K562 (cell line): ENCODE results near the gene DPEP2. TPM values are rescaled to one million over a fixed set of nuclear protein-coding genes. Genes with fewer than 3 reads are reported as not detected.

ENCODE experiments used
- BACH1 ChIP-seq: fragments of 200-800 bp; sonication (Bioruptor generic); IDR thresholded peaks from 2 replicates; pipeline ENCODE4 v1.6.1; 2016; ENCODE audit warnings: missing genetic modification characterization, missing compliant biosample characterization
- CTBP1 ChIP-seq: fragments of 450-650 bp; IDR thresholded peaks from 2 replicates; pipeline ENCODE4 v1.6.1; 2016; ENCODE audit warnings: borderline replicate concordance
- FOXK2 ChIP-seq, 2 experiments: fragments of 450-650 bp; IDR thresholded peaks in 1 of 2; conservative IDR thresholded peaks in 1 of 2; 2 replicates each; pipeline ENCODE4 v1.6.1; 2016; ENCODE audit warnings: low read depth in 2 of 2, mild to moderate bottlenecking in 1 of 2
- IRF2 ChIP-seq: sonication (generic); formaldehyde crosslinking; IDR thresholded peaks from 2 replicates; pipeline ENCODE4 v1.8.1; 2022; ENCODE audit warnings: mild to moderate bottlenecking, missing genetic modification reagents
- MCM2 ChIP-seq: fragments of 450-650 bp; IDR thresholded peaks from 2 replicates; pipeline ENCODE4 v1.6.1; 2017; ENCODE audit warnings: low read depth, mild to moderate bottlenecking
- NFRKB ChIP-seq: fragments of 450-650 bp; IDR thresholded peaks from 2 replicates; pipeline ENCODE4 v1.6.1; 2016; ENCODE audit warnings: low read depth
- SIN3B ChIP-seq: fragments of 450-650 bp; IDR thresholded peaks from 2 replicates; pipeline ENCODE4 v1.6.1; 2017; ENCODE audit warnings: low read depth, mild to moderate bottlenecking, moderate library complexity
- SIX5 ChIP-seq, 2 experiments: IDR thresholded peaks; 2 replicates each; pipeline ENCODE4 v1.6.1; 2011; ENCODE audit warnings: low read length in 2 of 2, borderline replicate concordance in 1 of 2, low read depth in 1 of 2, mild to moderate bottlenecking in 1 of 2, moderate library complexity in 1 of 2; ENCODE audit not compliant: insufficient read depth in 1 of 2
- TBP ChIP-seq: optimal IDR thresholded peaks from 2 replicates; pipeline ENCODE3; 2011; ENCODE audit warnings: low read depth, low read length, improper control_type of control experiment
- TGIF2 ChIP-seq: sonication (generic); formaldehyde crosslinking; IDR thresholded peaks from 2 replicates; pipeline ENCODE4 v1.8.1; 2022; ENCODE audit warnings: mild to moderate bottlenecking, missing genetic modification reagents, moderate library complexity
- ZFPM2 ChIP-seq: fragments of 250-450 bp; sonication (Bioruptor Pico); IDR thresholded peaks from 2 replicates; pipeline ENCODE4 v1.5.1; 2022; ENCODE audit warnings: mild to moderate bottlenecking
- ZNF780A ChIP-seq: fragments of 250-450 bp; sonication (Bioruptor Pico); IDR thresholded peaks from 2 replicates; pipeline ENCODE4 v1.5.0; 2021; ENCODE audit warnings: mild to moderate bottlenecking
- ZSCAN32 ChIP-seq: fragments of 450-650 bp; formaldehyde crosslinking; IDR thresholded peaks from 2 replicates; pipeline ENCODE4 v1.4.0; 2020; ENCODE audit warnings: mild to moderate bottlenecking, moderate library complexity
- polyA plus RNA-seq, 8 experiments: library from polyadenylated mRNA; depleted of rRNA in 4 of 8; stranded (reverse) in 5 of 8; unstranded in 3 of 8; fragments of >200 nt; fragmentation: Nextera tagmentation in 2 of 8; fragmentation: Illumina TruSeq in 1 of 8; extraction: Ambion mirVana in 2 of 8; extraction: Trizol in 1 of 8; gene quantifications; 2 replicates each; pipeline versions ENCODE4 v1.2.1 to v1.2.3, GENCODE V29; 2011 to 2014; ENCODE audit warnings: inconsistent platforms in 1 of 8, missing spikeins in 1 of 8
- total RNA-seq, 7 experiments: library from RNA; depleted of rRNA in 6 of 7; stranded (reverse); fragments of >200 nt in 6 of 7; fragmentation: Illumina TruSeq in 2 of 7; extraction: Trizol in 2 of 7; gene quantifications; 2 replicates each; pipeline versions ENCODE4 v1.2.1 to v1.2.3, GENCODE V29; 2011 to 2021; ENCODE audit warnings: low replicate concordance in 1 of 7
- TF ChIP-seq, protein P1 (sequence below): sonication (generic); formaldehyde crosslinking; IDR thresholded peaks from 2 replicates; pipeline ENCODE4 v1.8.0; 2023; ENCODE audit warnings: mild to moderate bottlenecking, missing genetic modification reagents
- TF ChIP-seq, protein P2 (sequence below): IDR thresholded peaks from 2 replicates; pipeline ENCODE4 v1.6.1; 2016; ENCODE audit warnings: missing genetic modification characterization, missing compliant biosample characterization
- TF ChIP-seq, protein P3 (sequence below): sonication (generic); IDR thresholded peaks from 2 replicates; pipeline ENCODE4 v1.6.1; 2016
- TF ChIP-seq, protein P4 (sequence below): sonication (generic); formaldehyde crosslinking; IDR thresholded peaks from 2 replicates; pipeline ENCODE4 v1.9.0; 2022; ENCODE audit warnings: mild to moderate bottlenecking, missing genetic modification reagents
- TF ChIP-seq, protein P5 (sequence below): fragments of 250-450 bp; sonication (Bioruptor Pico); IDR thresholded peaks from 2 replicates; pipeline ENCODE4 v1.5.0; 2020; ENCODE audit warnings: mild to moderate bottlenecking, borderline replicate concordance

The DPEP2 gene
- total and polyA plus RNA-seq, 9 of the 15 experiments (the other 6 are each of a cell fraction or from before 2014, with no cell fraction given): 0.14 to 1.2 (median 0.38) TPM

DNA sequence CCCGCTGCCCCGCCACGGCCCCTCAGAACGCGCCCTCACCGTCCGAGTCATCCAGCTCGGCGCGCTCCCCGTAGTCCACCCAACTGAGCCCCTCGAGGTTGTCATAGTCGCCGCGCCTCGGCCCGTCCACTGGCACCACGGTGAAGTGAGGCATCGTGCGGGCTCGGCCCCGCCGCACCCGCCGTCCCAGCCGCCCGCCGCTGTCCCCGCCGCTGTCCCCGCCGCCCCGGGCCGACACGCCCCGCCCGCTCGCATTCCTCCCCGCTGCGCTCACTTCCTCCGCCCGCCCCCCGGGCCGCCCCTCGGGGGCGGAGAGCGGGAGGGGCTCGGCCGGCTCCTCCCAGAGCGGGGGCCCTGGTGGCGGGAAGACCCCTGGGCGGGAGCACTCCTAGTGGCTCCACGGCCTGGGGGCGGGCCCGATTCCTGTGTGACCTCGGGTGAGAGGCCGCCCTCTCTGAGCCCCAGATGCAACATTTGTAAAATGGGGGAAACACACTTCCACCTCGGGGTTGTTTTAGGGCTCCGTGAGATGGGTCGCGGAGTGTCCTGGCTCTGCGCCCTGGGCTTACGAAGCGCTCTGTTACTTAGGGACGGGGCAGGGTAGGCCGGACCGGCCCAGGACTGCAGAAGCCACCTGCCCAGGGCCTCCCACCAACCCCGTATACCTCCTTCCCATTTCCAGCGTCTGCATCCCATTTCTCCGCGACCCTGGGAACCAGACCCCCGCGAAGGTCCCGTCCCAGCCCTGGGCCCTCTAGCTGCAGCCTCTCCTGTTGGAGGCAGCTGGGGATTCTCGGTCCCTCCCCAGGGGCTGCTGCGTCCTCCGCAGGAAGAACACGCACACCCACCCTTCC, 30.7 kb downstream of the DPEP2 start, which contains the start of gene SLC12A4 (continued):
- TF ChIP-seq, protein P1, sequence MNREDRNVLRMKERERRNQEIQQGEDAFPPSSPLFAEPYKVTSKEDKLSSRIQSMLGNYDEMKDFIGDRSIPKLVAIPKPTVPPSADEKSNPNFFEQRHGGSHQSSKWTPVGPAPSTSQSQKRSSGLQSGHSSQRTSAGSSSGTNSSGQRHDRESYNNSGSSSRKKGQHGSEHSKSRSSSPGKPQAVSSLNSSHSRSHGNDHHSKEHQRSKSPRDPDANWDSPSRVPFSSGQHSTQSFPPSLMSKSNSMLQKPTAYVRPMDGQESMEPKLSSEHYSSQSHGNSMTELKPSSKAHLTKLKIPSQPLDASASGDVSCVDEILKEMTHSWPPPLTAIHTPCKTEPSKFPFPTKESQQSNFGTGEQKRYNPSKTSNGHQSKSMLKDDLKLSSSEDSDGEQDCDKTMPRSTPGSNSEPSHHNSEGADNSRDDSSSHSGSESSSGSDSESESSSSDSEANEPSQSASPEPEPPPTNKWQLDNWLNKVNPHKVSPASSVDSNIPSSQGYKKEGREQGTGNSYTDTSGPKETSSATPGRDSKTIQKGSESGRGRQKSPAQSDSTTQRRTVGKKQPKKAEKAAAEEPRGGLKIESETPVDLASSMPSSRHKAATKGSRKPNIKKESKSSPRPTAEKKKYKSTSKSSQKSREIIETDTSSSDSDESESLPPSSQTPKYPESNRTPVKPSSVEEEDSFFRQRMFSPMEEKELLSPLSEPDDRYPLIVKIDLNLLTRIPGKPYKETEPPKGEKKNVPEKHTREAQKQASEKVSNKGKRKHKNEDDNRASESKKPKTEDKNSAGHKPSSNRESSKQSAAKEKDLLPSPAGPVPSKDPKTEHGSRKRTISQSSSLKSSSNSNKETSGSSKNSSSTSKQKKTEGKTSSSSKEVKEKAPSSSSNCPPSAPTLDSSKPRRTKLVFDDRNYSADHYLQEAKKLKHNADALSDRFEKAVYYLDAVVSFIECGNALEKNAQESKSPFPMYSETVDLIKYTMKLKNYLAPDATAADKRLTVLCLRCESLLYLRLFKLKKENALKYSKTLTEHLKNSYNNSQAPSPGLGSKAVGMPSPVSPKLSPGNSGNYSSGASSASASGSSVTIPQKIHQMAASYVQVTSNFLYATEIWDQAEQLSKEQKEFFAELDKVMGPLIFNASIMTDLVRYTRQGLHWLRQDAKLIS: no peak
- TF ChIP-seq, protein P2, sequence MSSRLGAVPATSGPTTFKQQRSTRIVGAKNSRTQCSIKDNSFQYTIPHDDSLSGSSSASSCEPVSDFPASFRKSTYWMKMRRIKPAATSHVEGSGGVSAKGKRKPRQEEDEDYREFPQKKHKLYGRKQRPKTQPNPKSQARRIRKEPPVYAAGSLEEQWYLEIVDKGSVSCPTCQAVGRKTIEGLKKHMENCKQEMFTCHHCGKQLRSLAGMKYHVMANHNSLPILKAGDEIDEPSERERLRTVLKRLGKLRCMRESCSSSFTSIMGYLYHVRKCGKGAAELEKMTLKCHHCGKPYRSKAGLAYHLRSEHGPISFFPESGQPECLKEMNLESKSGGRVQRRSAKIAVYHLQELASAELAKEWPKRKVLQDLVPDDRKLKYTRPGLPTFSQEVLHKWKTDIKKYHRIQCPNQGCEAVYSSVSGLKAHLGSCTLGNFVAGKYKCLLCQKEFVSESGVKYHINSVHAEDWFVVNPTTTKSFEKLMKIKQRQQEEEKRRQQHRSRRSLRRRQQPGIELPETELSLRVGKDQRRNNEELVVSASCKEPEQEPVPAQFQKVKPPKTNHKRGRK: no peak
- no peak for TF ChIP-seq NFRKB
- no peak for TF ChIP-seq ZSCAN32 (CRISPR knock-in tag)
- TF ChIP-seq CTBP1: peak; percentile 56; the same call in 1 of the 2 replicates
- 0 out of 4 replicates have a peak, but pooled peaks of 1 of the 2 experiments have one; percentile 10 for TF ChIP-seq FOXK2 (conservative IDR thresholded peaks at IDR 0.05 in 1 of 2, IDR thresholded peaks at IDR 0.05 in 1 of 2; ENCODE audit: low read depth in 2 of 2)
- TF ChIP-seq BACH1: no peak
- TF ChIP-seq SIN3B: peak; percentile 33; the same call in 1 of the 2 replicates
- TF ChIP-seq TBP: peak; percentile 31
- TF ChIP-seq, protein P3, sequence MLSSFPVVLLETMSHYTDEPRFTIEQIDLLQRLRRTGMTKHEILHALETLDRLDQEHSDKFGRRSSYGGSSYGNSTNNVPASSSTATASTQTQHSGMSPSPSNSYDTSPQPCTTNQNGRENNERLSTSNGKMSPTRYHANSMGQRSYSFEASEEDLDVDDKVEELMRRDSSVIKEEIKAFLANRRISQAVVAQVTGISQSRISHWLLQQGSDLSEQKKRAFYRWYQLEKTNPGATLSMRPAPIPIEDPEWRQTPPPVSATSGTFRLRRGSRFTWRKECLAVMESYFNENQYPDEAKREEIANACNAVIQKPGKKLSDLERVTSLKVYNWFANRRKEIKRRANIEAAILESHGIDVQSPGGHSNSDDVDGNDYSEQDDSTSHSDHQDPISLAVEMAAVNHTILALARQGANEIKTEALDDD: no peak
- TF ChIP-seq, protein P4, sequence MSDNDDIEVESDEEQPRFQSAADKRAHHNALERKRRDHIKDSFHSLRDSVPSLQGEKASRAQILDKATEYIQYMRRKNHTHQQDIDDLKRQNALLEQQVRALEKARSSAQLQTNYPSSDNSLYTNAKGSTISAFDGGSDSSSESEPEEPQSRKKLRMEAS (CRISPR knock-in tag): no peak; the same call in 1 of the 2 replicates
- TF ChIP-seq MCM2: no peak
- TF ChIP-seq, protein P5, sequence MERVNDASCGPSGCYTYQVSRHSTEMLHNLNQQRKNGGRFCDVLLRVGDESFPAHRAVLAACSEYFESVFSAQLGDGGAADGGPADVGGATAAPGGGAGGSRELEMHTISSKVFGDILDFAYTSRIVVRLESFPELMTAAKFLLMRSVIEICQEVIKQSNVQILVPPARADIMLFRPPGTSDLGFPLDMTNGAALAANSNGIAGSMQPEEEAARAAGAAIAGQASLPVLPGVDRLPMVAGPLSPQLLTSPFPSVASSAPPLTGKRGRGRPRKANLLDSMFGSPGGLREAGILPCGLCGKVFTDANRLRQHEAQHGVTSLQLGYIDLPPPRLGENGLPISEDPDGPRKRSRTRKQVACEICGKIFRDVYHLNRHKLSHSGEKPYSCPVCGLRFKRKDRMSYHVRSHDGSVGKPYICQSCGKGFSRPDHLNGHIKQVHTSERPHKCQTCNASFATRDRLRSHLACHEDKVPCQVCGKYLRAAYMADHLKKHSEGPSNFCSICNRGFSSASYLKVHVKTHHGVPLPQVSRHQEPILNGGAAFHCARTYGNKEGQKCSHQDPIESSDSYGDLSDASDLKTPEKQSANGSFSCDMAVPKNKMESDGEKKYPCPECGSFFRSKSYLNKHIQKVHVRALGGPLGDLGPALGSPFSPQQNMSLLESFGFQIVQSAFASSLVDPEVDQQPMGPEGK (CRISPR knock-in tag): no peak
- TF ChIP-seq IRF2 (CRISPR knock-in tag): no peak
- TF ChIP-seq SIX5 (IDR thresholded peaks at IDR 0.05; ENCODE audit: borderline replicate concordance in 1 of 2, insufficient read depth in 1 of 2, low read depth in 1 of 2, low read length in 2 of 2): no peak
- no peak for TF ChIP-seq TGIF2 (CRISPR knock-in tag)
- TF ChIP-seq ZFPM2 (CRISPR knock-in tag): no peak
- no peak for TF ChIP-seq ZNF780A
